Measurements from ENCODE around the gene KCTD5. TPM values are rescaled to one million over a fixed set of nuclear protein-coding genes. Genes with fewer than 3 reads are reported as not detected.

The KCTD5 gene
- total and polyA plus RNA-seq, 10 of the 15 experiments (the other 5 are each of a cell fraction or from before 2014, with no cell fraction given): 0.58 to 56.4 (median 37.3) TPM

DNA sequence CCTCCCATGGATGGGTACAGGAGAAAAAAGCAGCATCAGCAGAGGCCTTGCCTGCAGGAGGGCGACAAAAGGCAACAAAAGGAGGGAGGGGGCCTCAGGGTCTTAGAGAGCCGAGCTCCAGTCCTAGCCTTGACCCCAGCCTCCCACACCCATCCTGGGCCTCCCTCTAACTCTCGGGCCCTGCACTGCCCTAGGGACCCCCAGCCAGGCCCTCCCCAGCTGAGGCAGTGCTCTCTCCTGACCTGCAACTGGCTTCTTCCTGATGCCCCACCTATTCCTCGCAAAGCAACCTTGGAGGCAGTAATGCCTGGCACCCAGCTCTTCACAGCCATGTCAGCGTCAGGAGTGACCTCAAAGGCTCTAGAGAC lies 54.9 kb downstream of the KCTD5 start:
- RAD21 ChIA-PET (ENCODE audit: unreplicated experiment): no interaction called here
- TF ChIP-seq, protein P1, sequence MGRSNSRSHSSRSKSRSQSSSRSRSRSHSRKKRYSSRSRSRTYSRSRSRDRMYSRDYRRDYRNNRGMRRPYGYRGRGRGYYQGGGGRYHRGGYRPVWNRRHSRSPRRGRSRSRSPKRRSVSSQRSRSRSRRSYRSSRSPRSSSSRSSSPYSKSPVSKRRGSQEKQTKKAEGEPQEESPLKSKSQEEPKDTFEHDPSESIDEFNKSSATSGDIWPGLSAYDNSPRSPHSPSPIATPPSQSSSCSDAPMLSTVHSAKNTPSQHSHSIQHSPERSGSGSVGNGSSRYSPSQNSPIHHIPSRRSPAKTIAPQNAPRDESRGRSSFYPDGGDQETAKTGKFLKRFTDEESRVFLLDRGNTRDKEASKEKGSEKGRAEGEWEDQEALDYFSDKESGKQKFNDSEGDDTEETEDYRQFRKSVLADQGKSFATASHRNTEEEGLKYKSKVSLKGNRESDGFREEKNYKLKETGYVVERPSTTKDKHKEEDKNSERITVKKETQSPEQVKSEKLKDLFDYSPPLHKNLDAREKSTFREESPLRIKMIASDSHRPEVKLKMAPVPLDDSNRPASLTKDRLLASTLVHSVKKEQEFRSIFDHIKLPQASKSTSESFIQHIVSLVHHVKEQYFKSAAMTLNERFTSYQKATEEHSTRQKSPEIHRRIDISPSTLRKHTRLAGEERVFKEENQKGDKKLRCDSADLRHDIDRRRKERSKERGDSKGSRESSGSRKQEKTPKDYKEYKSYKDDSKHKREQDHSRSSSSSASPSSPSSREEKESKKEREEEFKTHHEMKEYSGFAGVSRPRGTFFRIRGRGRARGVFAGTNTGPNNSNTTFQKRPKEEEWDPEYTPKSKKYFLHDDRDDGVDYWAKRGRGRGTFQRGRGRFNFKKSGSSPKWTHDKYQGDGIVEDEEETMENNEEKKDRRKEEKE (IDR thresholded peaks at IDR 0.05): no peak
- no peak for TF ChIP-seq NR2F1 (conservative IDR thresholded peaks at IDR 0.05)
- TF ChIP-seq, protein P2, sequence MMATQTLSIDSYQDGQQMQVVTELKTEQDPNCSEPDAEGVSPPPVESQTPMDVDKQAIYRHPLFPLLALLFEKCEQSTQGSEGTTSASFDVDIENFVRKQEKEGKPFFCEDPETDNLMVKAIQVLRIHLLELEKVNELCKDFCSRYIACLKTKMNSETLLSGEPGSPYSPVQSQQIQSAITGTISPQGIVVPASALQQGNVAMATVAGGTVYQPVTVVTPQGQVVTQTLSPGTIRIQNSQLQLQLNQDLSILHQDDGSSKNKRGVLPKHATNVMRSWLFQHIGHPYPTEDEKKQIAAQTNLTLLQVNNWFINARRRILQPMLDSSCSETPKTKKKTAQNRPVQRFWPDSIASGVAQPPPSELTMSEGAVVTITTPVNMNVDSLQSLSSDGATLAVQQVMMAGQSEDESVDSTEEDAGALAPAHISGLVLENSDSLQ (IDR thresholded peaks at IDR 0.05): no peak
- no peak for TF ChIP-seq CREB1 (IDR thresholded peaks at IDR 0.05; ENCODE audit: low read depth)
- TF ChIP-seq, protein P3, sequence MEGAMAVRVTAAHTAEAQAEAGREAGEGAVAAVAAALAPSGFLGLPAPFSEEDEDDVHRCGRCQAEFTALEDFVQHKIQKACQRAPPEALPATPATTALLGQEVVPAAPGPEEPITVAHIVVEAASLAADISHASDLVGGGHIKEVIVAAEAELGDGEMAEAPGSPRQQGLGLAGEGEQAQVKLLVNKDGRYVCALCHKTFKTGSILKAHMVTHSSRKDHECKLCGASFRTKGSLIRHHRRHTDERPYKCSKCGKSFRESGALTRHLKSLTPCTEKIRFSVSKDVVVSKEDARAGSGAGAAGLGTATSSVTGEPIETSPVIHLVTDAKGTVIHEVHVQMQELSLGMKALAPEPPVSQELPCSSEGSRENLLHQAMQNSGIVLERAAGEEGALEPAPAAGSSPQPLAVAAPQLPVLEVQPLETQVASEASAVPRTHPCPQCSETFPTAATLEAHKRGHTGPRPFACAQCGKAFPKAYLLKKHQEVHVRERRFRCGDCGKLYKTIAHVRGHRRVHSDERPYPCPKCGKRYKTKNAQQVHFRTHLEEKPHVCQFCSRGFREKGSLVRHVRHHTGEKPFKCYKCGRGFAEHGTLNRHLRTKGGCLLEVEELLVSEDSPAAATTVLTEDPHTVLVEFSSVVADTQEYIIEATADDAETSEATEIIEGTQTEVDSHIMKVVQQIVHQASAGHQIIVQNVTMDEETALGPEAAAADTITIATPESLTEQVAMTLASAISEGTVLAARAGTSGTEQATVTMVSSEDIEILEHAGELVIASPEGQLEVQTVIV (IDR thresholded peaks at IDR 0.05; ENCODE audit: borderline replicate concordance, partially characterized antibody): no peak
- no peak for TF ChIP-seq CHD1 (IDR thresholded peaks at IDR 0.05; ENCODE audit: low read depth, low read length)
- no peak for TF ChIP-seq KLF5 (IDR thresholded peaks at IDR 0.05; ENCODE audit: partially characterized antibody)
- no peak for TF ChIP-seq NFXL1 (IDR thresholded peaks at IDR 0.05; ENCODE audit: borderline replicate concordance)
- no peak for TF ChIP-seq MEF2B (IDR thresholded peaks at IDR 0.05; ENCODE audit: partially characterized antibody, poor library complexity, severe bottlenecking)
- TF ChIP-seq, protein P4, sequence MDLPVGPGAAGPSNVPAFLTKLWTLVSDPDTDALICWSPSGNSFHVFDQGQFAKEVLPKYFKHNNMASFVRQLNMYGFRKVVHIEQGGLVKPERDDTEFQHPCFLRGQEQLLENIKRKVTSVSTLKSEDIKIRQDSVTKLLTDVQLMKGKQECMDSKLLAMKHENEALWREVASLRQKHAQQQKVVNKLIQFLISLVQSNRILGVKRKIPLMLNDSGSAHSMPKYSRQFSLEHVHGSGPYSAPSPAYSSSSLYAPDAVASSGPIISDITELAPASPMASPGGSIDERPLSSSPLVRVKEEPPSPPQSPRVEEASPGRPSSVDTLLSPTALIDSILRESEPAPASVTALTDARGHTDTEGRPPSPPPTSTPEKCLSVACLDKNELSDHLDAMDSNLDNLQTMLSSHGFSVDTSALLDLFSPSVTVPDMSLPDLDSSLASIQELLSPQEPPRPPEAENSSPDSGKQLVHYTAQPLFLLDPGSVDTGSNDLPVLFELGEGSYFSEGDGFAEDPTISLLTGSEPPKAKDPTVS (IDR thresholded peaks at IDR 0.05; ENCODE audit: low read depth, low read length): no peak
- TF ChIP-seq SRF (IDR thresholded peaks at IDR 0.05; ENCODE audit: low read depth in 2 of 2, low read length in 2 of 2): no peak
- no peak for TF ChIP-seq KAT2A (conservative IDR thresholded peaks at IDR 0.05; ENCODE audit: control insufficient read depth, low read depth, low read length)
- no peak for TF ChIP-seq JUND (IDR thresholded peaks at IDR 0.05; ENCODE audit: low read depth, low read length)
- TF ChIP-seq, protein P5, sequence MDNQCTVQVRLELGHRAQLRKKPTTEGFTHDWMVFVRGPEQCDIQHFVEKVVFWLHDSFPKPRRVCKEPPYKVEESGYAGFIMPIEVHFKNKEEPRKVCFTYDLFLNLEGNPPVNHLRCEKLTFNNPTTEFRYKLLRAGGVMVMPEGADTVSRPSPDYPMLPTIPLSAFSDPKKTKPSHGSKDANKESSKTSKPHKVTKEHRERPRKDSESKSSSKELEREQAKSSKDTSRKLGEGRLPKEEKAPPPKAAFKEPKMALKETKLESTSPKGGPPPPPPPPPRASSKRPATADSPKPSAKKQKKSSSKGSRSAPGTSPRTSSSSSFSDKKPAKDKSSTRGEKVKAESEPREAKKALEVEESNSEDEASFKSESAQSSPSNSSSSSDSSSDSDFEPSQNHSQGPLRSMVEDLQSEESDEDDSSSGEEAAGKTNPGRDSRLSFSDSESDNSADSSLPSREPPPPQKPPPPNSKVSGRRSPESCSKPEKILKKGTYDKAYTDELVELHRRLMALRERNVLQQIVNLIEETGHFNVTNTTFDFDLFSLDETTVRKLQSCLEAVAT (IDR thresholded peaks at IDR 0.05): no peak
- no peak for TF ChIP-seq ESRRA (IDR thresholded peaks at IDR 0.05; ENCODE audit: low read length)
- TF ChIP-seq SMC3 (IDR thresholded peaks at IDR 0.05; ENCODE audit: borderline replicate concordance, low read length): no peak

More for the DNA sequence above, 54.9 kb downstream of the KCTD5 start:
- FAIRE-seq (no peak), DNase-seq (ENCODE audit: low read depth, low spot score) (no peak), ATAC-seq (no peak)
- Histone ChIP-seq H3K36me3 (ENCODE audit: control insufficient read depth in 2 of 2, insufficient read depth in 2 of 2, low read length in 1 of 2) (no peaks in the 10 kb centered on the region), H3K9me3 (replicated peaks; ENCODE audit: control insufficient read depth, insufficient read depth, low read length) (no peaks in the 10 kb centered on the region), H3K4me2 (ENCODE audit: control insufficient read depth, insufficient read depth) (no peak overlapping the region), H3K4me3 (no peak overlapping the region), H2AFZ (ENCODE audit: control insufficient read depth, low read depth, low read length) (no peak overlapping the region), H3K4me1 (ENCODE audit: control insufficient read depth, insufficient read depth, low read length) (no peaks in the 10 kb centered on the region), H3K27ac (ENCODE audit: control insufficient read depth, insufficient read depth) (no peak overlapping the region), H3K79me2 (ENCODE audit: control insufficient read depth, insufficient read depth, low read length) (no peaks in the 10 kb centered on the region), H3K27me3 (replicated peaks in 1 of 2; ENCODE audit: control insufficient read depth in 2 of 2, insufficient read depth in 2 of 2, low read length in 1 of 2) (no peaks in the 10 kb centered on the region), H4K20me1 (ENCODE audit: control insufficient read depth, insufficient read depth) (no peaks in the 10 kb centered on the region), H3K9ac (ENCODE audit: control insufficient read depth, insufficient read depth, low read length) (no peak overlapping the region)
- in situ Hi-C loops (cut with MboI) (no loop called here), intact Hi-C loops (cut with micrococcal nuclease; ENCODE audit: unreplicated experiment) (no loop called here)
- 37% methylated on average over 5 of the region's 5 CpGs for WGBS (ENCODE audit: insufficient coverage, insufficient replicate concordance, low lambda C conversion rate, missing lambda C conversion rate)
- SMC1A ChIA-PET (ENCODE audit: uncharacterized antibody, unreplicated experiment): no interaction called here
- POLR2A ChIA-PET: no interaction called here
- CTCF ChIA-PET: no interaction called here
- no TSS peak for BruUV-seq (replicated peaks)

Measured in GM12878 (cell line).